Measurements from ENCODE around the gene NYAP1.
A peak's percentile ranks its signal among the peaks of the same experiment; 100 is the strongest.
"Not testable (repeated sequence)": the region's sequence is repeated elsewhere in the genome, so short reads cannot be mapped to it uniquely, and the experiment has no call there.

The NYAP1 gene

DNA sequence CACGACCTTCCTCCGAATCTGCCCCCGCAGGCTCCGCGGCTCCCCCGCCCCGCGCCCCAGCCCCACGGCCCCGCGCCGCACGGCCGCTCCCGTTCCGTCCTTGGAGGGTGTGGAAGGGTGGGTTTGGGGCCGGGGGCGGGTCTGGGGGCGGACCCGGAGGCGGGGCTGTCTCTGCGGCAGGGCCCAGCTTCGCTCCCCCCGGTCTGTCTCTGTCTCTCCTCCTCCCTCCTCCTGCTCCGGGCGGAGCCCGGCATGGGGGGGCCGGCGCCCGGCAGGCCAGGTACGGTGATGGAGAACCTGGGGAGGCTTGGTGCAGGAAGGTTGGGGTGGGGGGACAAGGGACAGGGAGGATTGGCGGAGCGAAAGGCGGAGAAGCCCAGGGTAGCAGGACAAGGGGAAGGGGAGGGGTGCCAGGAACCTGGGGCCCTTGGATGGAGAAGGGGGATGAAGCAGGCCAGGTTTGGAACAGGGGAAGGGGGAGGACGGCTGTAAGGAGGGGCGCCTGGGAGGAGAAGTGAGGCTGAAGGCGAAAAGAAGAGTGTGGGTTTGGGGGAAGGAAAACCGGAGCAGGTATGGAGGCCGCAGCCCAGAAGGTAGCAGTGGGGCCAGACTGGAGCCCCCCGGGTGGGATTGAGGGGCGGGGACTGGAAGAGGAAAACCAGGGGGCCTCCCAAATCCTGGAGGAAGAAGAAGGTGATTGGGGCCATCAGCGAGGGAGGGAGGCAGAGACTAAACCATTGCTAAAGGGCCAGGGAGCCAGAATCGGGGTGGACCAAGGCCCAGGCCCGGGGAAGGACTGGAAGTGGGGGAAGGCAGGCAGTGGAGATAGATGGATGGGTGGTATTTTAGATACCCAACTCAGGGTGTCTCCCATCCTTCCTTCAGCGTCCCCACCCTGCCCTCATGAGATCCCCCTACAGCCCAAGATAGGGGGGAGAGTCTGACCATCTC is at the start of gene NYAP1:
NYAP1 (plus strand) TSS at position 206 of the 951 bp plus-strand sequence. CDS start 1,385 bp downstream, outside the sequence.
- DNase-seq, result peak in 11 of 14 donors; percentile 34 to 78 (median 53)

DNA sequence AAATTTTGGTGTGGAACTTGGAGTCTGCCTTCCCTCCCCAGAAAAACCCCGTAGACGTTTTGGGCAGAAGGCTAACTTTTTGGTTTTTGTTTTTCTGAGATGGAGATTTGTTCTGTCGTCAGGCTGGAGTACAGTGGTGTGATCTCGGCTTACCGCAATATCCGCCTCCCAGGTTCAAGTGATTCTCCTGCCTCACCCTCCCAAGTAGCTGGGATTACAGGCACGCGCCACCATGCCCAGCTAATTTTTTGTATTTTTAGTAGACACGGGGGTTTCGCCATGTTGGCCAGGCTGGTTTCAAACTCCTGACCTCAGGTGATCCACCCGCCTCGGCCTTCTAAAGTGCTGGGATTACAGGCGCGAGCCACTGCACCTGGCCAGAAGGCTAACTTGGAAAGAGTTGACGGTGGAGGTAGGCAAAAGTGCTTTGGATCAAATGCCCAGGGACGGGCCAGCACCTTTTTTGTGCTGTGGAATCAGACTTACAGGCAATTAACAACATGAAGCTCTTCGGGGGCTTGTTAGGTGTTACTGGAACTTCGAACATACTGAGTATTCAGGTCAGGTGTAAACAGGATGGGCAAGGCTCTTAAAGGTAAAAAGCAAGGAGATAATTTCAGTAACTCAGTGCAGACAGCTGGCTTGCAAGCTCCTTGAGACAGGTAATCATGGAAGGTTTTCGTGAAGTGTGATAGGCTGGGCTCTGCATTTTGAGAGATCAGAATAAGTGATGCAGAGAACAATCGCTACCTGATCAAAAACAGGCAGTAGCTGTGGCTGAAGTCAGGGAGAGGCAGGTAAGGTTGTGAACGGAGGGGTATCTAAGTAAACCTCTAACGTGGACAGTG is 49.2 kb upstream of the NYAP1 start:
- DNase-seq, result no peak

DNA sequence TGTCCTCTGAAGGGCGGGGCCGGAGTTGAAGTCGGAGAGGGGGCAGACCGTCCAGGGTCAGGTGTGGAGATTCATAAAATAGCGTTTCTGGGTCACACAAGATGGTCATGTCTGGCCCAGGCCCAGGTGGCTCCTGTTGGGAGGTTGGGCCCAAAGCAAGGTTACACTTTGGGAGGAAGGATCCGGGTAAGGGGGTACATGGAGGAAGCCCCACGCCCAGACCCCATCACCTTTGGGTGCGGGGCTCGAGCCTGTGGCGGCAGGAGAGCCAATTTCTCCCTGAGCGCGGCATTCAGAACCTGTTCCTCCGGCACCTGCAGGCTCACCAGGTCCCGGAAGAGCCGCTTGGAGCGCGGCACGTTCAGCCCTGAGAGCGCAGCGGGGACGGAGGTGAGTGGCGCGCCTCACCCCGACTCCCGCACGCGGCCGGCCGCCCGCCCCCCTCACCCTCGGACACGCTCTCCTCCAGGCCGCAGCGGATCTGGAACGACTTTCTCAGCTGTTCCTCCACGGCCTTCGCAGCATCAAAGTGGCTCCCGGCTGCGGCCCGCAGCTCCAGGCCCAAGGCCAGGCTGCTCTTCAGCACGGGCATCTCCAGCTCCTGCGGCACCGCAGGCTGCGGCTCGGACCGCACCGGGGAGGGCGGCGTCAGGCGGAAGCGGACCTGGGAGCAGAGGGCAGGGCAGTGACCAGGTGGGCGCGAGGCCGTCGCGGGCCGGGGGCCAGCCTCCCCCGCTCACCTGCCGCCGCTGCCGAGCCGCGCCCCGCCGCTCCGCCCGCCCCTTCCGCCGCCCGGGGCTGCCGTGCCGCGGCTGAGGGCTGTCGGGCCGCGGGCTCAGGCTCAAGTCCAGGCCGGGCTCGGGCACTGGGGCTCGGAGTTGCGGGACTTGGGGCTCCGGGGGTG is 48.1 kb upstream of the NYAP1 start:
- DNase-seq, result peak in 6 of 14 donors; percentile 26 to 64 (median 55)

DNA sequence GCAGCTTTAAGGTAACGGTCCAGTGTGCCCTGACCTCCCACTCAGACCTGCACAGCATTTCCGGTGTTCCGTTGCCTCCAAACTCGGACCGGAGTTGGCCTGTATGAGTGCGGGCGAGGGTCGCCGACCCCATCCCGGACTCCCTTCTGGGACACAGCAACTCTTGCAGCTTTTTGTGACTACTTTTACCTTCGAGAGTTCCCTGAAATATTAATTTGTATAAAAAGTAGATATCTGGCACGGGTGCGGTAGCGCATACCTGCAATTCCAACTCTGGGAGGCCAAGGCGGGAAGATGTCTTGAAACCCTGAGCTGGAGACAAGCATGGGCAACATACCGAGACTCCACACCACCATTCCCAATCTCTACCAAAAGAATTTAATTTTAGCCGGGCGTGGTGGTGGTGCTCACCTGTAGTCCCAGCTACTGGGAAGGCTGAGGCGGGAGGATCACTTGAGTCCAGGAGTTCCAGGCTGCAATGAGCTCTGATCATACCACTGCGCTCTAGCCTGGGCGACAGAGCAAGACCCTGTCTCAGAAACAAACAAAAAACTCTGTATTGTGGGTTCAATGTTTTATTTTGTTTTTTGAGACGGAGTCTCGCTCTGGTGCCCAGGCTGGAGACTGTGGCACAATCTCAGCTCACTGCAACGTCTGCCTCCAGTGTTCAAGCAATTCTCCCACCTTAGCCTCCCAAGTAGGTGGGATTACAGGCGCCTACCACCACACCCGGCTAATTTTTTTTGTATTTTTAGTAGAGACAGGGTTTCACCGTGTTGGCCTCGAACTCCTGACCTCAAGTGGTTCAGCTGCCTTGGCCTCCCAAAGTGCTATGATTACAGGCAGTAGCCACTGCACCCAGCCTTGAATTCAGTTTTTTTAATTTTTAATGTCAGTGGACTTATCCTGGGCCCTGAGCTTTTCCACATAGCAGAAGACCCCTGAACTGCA is 46.3 kb upstream of the NYAP1 start:
- no peak for DNase-seq

DNA sequence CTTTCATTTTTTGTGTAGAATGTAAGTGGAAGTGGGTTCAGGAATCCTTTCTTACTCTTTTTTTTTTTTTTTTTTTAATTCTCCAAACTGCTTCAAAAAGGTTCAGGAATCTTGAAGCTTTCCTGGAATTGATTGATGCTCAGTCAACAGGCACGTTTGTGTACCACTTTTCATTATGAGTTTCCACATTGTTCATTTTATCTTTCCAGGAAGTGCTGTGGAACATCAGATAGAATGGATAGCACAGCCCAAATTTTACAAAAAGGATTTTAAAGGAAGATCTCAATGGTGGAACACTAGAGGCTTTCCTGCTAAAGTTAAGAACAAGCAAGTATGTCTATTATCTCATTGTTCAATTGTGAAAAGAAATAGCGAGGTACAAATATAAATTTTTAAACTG is 45.6 kb upstream of the NYAP1 start:
- DNase-seq, result no peak

DNA sequence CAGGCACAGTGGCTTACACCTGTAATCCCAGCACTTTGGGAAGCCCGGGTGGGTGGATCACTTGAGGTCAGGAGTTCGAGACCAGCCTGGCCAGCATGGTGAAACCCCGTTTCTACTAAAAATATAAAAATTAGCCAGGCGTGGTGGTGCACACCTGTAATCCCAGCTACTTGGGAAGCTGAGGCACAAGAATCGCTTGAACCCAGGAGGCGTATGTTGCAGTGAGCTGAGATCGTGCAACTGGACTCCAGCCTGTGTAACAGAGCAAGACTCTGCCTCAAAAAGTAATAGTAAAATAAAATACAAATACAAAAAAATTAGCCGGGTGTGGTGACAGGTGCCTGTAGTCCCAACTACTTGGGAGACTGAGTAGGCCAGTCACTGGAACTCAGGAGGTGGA is 45.0 kb upstream of the NYAP1 start:
- DNase-seq, result not testable (repeated sequence)

DNA sequence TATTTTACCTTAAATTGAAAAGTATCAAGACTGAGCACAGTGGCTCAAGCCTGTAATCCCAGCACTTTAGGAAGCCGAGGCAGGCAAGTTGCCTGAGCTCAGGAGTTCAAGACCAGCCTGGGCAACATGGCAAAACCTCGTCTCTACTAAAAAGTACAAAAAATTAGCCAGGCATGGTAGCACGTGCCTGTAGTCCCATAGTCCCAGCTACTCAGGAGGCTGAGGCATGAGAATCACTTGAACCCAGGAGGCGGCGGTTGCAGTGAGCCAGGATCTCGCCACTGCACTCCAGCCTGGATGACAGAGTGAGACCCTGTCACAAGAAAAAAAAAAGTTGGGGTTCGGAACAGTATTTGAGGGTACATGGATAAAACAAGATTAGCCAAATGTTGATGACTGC is 44.5 kb upstream of the NYAP1 start:
- DNase-seq, result not testable (repeated sequence)

DNA sequence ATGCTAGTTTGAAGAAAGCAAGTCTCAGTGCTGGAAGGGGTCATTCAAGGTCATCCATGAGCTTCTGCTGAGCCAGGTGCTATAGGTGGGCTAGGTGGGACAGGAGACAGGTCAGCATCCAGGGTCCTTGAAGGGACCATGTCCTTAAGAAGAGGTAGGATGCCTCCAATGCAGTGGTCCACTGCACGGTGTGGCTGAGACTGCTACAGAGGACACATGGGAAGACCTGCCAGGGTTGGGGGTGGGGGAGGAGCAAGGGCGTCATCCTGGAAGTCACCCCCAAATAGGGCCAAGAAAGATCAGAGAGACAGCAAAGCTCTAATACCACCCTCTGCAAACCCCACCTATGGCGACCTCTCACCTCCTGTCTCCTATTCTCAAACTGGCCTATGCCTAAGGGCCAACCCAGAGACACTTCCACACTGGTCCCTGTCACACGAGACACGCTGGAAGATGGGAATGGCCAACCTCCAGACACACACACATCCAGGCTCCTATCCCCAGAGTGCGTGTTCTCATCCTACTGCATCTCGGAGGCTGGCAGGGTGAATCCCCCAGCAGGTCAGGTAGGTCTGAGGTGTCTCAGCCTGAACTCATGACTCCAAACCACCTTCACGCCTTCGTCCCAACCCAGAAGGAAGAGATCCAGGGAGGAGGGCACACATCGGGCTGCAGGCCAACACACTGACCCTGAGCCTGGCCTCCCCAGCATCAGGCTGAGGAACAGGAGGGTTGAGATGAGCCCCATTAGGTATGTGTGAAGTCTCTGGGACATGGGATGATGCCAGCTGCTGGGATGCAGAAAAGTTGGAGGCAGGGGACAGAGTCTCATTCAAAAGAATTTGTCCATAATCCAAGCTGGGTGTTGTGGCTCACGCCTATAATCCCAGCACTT is 41.8 kb upstream of the NYAP1 start:
- no peak for DNase-seq

DNA sequence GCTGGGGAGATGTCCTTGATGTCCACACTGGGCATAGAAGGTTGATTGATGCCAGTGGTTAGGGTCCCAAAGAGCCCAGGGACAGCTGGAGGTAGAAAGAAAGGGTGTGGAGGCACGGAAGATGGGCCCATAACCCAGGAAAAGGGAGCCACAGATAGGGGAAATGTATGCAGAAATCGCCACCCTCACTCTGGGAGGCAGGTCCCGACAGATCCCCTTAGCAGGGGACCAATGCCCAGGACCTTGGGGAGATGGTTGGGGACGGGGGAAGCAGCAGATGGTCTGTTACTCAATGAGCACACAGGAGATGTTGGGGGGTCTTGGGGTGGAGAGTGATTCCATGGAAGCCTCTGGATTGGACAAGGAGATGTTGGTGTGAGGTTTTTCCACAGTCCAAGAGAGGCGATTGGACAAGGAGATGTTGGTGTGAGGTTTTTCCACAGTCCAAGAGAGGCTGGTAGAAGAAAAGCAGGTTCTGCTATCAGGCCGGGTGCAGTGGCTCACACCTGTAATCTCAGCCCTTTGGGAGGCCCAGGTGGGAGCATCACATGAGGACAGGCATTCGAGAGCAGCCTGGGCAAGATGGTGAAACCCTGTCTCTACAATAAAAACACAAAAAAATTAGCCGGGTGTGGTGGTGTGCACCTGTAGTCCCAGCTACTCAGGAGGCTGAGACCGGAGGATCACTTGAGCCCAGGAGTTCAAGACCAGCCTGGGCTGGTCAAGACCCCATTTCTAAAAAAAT is 40.5 kb upstream of the NYAP1 start:
- DNase-seq, result no peak

DNA sequence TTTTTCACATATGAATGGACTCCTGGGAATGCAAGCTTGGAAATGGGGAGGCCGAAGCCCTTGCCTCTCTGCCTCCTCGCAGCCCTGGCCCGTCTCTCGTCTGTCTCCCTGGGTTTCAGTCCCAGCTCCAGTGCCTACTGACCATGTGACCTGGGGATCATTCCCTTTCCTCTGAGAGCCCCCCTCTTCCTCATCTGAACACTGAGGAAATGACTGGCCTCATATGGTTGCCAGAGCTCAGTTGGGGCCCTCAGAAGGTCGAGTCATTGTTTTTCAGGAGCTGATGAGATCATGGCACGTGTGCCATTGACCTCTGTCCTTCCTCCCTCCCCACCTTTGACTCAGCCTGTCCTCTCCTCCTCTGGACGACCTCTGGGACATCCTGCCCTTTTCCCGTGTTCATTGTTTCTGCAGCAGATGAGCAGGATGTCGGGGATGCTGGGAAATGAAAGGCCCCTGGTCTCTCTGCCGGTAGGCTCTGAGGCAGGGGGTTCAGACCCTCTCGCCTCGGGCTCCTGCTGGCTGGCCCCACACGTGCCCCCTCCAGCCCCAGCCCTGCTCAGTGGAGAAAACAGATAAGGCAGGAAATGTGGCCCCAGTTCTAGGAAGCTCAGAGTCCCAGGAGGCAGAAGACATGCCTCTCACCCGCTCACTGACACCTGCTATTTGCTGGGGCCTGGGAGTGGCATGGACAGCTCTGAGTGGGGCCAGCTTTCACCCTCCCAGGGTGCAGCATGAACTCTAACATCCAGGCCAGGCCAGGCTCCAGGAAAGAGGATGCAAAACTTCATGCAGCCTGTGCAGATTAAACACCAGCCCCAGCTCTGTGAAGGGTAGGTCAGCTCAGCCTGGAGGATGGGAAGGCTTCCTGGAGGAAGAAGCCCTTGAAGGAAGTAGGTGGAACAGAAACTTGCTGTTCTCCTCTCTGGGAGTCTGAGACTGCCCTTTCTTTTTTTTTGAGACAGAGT is 39.1 kb upstream of the NYAP1 start:
- DNase-seq, result peak in 1 of 14 donors; percentile 30

DNA sequence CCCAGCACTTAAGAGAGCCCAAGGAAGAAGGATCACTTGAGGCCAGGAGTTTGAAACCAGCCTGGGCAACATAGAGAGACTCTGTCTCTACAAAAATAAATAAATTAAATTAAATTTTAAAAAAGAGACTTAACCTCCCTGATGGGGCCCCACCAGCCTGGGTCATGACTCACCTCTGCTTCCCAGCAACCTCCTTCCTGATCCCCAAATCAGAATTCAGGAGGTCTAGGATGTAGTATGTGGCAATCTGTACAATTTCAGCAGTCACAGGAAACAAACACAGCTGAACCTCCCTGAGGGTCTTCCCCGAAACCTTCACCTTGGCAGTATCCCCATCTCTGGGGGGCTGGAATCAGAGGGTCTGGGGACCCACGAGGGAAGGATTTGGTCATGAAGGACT is 37.7 kb upstream of the NYAP1 start:
- DNase-seq, result no peak

DNA sequence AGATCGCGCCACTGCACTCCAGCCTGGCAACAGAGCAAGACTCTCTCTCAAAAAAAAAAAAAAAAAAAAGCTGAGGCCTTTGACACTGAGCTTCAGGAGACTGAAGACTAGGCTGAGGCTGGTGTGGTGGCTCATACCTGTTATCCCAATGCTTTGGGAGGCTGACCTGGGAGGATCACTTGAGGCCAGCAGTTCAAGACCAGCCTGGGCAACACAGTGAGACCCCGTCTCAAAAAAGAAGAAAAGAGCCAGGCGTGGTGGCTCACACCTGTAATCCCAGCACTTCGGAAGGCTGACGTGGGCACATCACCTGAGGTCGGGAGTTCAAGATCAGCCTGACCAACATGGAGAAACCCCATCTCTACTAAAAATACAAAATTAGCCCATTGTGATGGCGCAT is 36.4 kb upstream of the NYAP1 start:
- not testable (repeated sequence) for DNase-seq

DNA sequence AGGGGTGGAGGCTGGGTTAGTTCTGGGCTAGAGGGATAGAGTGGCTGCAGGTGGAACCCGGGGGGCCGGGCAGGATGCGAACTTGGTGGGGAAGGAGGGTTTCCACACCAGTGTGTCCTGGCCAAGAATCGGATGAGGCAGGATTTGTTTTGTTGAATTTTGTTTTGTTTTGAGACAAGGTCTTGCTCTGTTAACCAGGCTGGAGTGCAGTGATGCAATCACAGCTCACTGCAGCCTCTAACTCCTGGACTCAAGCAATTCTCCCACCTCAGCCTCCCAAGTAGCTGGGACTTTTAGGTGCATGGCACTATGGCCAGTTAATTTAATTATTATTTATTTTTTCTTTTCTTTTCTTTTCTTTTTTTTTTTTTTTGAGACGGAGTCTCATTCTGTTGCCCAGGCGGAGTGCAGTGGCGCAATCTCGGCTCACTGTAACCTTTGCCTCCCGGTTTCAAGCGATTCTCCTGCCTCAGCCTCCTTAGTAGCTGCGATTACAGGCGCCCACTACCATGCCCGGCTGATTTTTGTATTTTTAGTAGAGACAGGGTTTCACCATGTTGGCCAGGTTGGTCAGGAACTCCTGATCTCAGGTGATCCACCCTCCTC is 34.4 kb upstream of the NYAP1 start:
- no peak for DNase-seq

DNA sequence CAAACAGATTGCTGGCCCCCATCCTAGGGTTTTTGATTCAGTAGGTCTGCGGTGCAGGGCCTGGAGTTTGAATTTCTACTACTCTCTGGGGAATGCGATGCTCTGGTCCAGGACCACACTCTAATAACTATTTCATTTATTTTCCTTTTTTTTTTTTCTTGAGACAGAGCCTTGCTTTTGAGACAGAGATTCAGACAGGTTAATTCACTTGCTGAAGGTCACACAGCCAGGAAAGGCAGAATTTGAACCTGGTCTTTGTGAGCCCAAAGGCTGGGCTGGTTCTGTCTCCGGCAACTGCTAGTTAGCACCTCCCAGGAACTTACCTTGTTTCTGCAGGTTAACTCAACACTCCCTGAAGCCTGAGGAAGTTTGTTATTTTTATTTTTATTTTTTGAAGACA is 31.2 kb upstream of the NYAP1 start:
- DNase-seq, result no peak

DNA sequence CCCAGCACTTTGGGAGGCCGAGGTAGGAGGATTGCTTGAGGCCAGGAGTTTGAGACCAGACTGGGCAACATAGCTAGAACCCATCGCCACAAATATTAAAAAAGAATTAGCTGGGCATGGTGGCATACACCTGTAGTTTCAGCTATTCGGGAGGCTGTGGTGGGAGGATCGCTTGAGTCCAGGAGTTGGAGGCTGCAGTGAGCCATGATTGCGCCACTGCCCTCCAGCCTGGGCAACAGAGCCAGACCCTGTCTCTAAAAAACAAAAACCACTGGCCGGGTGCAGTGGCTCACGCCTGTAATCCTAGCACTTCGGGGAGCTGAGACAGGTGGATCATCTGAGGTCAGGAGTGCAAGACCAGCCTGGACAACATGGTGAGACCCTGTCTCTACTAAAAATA is 29.9 kb upstream of the NYAP1 start:
- not testable (repeated sequence) for DNase-seq

DNA sequence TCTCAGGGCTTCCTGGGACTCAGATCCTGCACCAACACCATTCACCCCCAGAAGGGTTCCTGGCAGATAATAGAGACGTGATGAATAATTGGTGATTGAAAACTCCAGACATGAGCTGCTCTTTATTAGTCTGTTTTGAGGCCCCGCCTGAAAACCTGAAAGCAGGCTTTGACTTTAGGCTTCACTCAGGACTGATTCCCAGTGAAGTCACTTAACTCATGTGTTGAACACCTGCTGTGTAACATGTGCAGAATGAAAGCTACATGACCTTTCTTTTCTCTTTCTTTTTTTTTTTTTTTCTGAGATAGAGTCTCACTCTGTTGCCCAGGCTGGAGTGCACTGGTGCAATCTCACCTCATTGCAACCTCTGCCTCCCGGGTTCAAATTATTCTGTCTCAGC is 28.5 kb upstream of the NYAP1 start:
- no peak for DNase-seq

DNA sequence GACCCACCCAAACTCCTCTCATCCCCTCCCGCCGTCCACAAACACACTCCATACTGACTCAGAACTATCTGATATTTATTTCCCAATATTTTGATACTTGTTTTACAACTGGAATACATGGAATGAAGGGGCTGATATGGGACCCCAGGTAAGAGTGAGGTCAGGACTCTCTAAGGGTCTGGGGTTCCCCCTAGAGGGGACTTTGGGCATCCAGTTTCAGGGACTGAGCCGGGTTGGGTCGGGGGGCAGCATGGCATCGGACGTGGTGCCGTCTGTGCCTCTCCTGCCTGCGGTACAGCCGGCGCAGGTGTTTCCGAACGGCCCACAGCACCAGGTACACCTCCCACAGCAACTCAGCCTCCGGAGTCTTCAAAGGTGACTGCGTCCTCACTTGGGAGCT is 27.2 kb upstream of the NYAP1 start:
- DNase-seq, result no peak

DNA sequence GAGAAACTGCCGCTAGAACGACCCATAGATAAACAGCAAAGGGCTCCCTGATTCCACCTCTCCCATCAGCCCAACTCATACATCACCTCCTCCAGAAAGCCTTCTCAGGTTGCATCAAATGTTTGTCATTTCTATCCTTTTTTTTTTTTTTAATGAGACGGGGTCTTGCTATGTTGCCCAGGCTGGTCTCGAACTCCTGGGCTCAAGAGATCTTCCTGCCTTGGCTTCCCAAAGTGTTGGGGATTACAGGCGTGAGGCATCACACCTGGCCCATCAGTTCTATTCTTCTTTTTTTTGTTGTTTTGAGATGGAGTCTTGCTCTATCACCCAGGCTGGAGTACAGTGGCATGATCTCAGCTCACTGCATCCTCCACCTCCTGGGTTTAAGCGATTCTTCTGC is 26.7 kb upstream of the NYAP1 start:
- no peak for DNase-seq
